K562 (cell line): ENCODE results near the gene FAM124B. TPM values are rescaled to one million over a fixed set of nuclear protein-coding genes. Genes with fewer than 3 reads are reported as not detected.

Experiments
- ATAC-seq: fragments of 200-7000 bp; cut with Tn5 transposase; 3 replicates; pipeline ENCODE4 v1.9.1; 2020; ENCODE audit warnings: moderate library complexity
- BruUV-seq: library from RNA; stranded (reverse); fragments of 400-500 nt; replicated peaks from 2 replicates; lab custom pipeline; 2021; lab: Mats Ljungman, UMichigan
- CTCF ChIA-PET: fragments of 300-600 bp; formaldehyde crosslinking; extraction: SDS; loops from one replicate; lab custom pipeline; 2021; ENCODE audit warnings: low intra/inter-chr PET ratio; lab: Yijun Ruan, JAX
- POLR2A ChIA-PET: fragments of 300-600, 350-650 bp; sonication (Branson Sonifier 250); formaldehyde crosslinking; extraction: SDS; loops from one replicate; lab custom pipeline; 2021; ENCODE audit warnings: antibody characterized with exemption, inconsistent platforms; lab: Yijun Ruan, JAX
- DNase-seq, 4 experiments: peaks; one replicate each; pipeline versions ENCODE4 v3.0.0 to v3.0.0-alpha.2; 2011 to 2018; ENCODE audit warnings: low spot score in 3 of 4, mixed read lengths in 3 of 4; ENCODE audit errors: extremely low read depth in 1 of 4
- FAIRE-seq: peaks from 2 replicates; lab custom pipeline; 2011; peaks lifted over from hg19 to GRCh38; lab: Jason Lieb, UNC
- H2AFZ ChIP-seq: 2 replicates; pipeline ENCODE4 v1.6.0; 2011; ENCODE audit warnings: low read depth, low read length, control low read depth, inconsistent platforms
- H3K27ac ChIP-seq: fragments of 200-600 bp; 3 replicates; pipeline ENCODE4 v1.8.0; 2011; ENCODE audit warnings: low read depth, mild to moderate bottlenecking, control low read depth, inconsistent platforms, low read length, moderate library complexity, mixed read lengths; ENCODE audit errors: extremely low read depth
- H3K27me3 ChIP-seq, 2 experiments: fragments of 300-600 bp in 1 of 2; 2 replicates in 1 of 2; 3 replicates in 1 of 2; pipeline versions ENCODE4 v1.6.0 to v1.8.0; 2011; ENCODE audit warnings: inconsistent platforms in 2 of 2, low read length in 2 of 2, mild to moderate bottlenecking in 1 of 2, mixed read lengths in 1 of 2, moderate library complexity in 1 of 2; ENCODE audit not compliant: control insufficient read depth in 2 of 2, insufficient read depth in 2 of 2
- H3K36me3 ChIP-seq: fragments of 300-600 bp; 3 replicates; pipeline ENCODE4 v1.8.0; 2011; ENCODE audit warnings: mild to moderate bottlenecking, low read length, inconsistent platforms; ENCODE audit not compliant: control insufficient read depth, insufficient read depth
- H3K4me1 ChIP-seq, 2 experiments: fragments of 200-600 bp in 1 of 2; replicated peaks in 1 of 2; 2 replicates in 1 of 2; 3 replicates in 1 of 2; pipeline versions ENCODE4 v1.5.1 to v1.8.0; 2011; ENCODE audit warnings: inconsistent platforms in 2 of 2, low read length in 2 of 2, mild to moderate bottlenecking in 1 of 2, mixed read lengths in 1 of 2, moderate library complexity in 1 of 2; ENCODE audit not compliant: control insufficient read depth in 2 of 2, insufficient read depth in 2 of 2
- H3K4me2 ChIP-seq: 2 replicates; pipeline ENCODE4 v1.6.1; 2011; ENCODE audit warnings: low read length, control low read depth, inconsistent platforms, mixed read lengths; ENCODE audit not compliant: insufficient read depth
- H3K4me3 ChIP-seq: fragments of 200-600 bp; sonication (generic), shearing (Covaris generic); 2 replicates; pipeline ENCODE4 v1.5.1; 2016; ENCODE audit warnings: control low read depth, inconsistent platforms
- H3K79me2 ChIP-seq: fragments of 200-600 bp; 3 replicates; pipeline ENCODE4 v1.8.0; 2011; ENCODE audit warnings: low read length, inconsistent platforms; ENCODE audit not compliant: control insufficient read depth, insufficient read depth
- H3K9ac ChIP-seq, 2 experiments: 2 replicates each; pipeline versions ENCODE4 v1.6.0 to v1.6.1; 2011; ENCODE audit warnings: low read depth in 2 of 2, low read length in 2 of 2, control low read depth in 1 of 2, inconsistent platforms in 1 of 2, mild to moderate bottlenecking in 1 of 2, mixed read lengths in 1 of 2; ENCODE audit not compliant: insufficient read depth in 1 of 2
- H3K9me1 ChIP-seq: one replicate; pipeline ENCODE4 v1.6.0; 2011; ENCODE audit warnings: inconsistent platforms, mild to moderate bottlenecking, low read length, moderate library complexity; ENCODE audit not compliant: control insufficient read depth, insufficient read depth
- H3K9me3 ChIP-seq: replicated peaks from 2 replicates; pipeline ENCODE4 v1.5.1; 2011; ENCODE audit warnings: low read depth, low read length, inconsistent platforms; ENCODE audit not compliant: control insufficient read depth, insufficient read depth
- H4K20me1 ChIP-seq: replicated peaks from 2 replicates; pipeline ENCODE4 v1.6.1; 2011; ENCODE audit warnings: low read length, inconsistent platforms, mixed read lengths; ENCODE audit not compliant: control insufficient read depth, insufficient read depth
- ASH1L ChIP-seq: fragments of 450-650 bp; IDR thresholded peaks from 2 replicates; pipeline ENCODE4 v1.6.1; 2018; ENCODE audit warnings: borderline replicate concordance, mild to moderate bottlenecking, low read depth; ENCODE audit not compliant: partially characterized antibody
- EGR1 ChIP-seq: fragments of 450-650 bp; conservative IDR thresholded peaks from 2 replicates; pipeline ENCODE4 v1.6.1; 2017; ENCODE audit warnings: mild to moderate bottlenecking
- MTF1 ChIP-seq: fragments of 250-450 bp; sonication (Bioruptor Pico); IDR thresholded peaks from 2 replicates; pipeline ENCODE4 v1.9.0; 2021; ENCODE audit warnings: moderate library complexity, mild to moderate bottlenecking, inconsistent platforms, borderline replicate concordance
- NUFIP1 ChIP-seq: fragments of 450-650 bp; IDR thresholded peaks from 2 replicates; pipeline ENCODE4 v1.6.1; 2018; ENCODE audit not compliant: partially characterized antibody
- PHB2 ChIP-seq: fragments of 450-650 bp; IDR thresholded peaks from 2 replicates; pipeline ENCODE4 v1.6.1; 2017; ENCODE audit warnings: low read depth
- RB1 ChIP-seq: fragments of 450-650 bp; IDR thresholded peaks from 2 replicates; pipeline ENCODE4 v1.6.1; 2017; ENCODE audit warnings: low read depth, mild to moderate bottlenecking
- TOE1 ChIP-seq, 2 experiments: fragments of 450-650 bp in 1 of 2; sonication (generic) in 1 of 2; formaldehyde crosslinking in 1 of 2; IDR thresholded peaks; 2 replicates each; pipeline versions ENCODE4 v1.7.1 to v1.8.0; 2016 to 2022; ENCODE audit warnings: borderline replicate concordance in 2 of 2, mild to moderate bottlenecking in 2 of 2, antibody characterized with exemption in 1 of 2, inconsistent platforms in 1 of 2, low read depth in 1 of 2, missing genetic modification reagents in 1 of 2, moderate library complexity in 1 of 2
- ZNF197 ChIP-seq: fragments of 200-800 bp; sonication (Bioruptor generic); IDR thresholded peaks from 2 replicates; pipeline ENCODE4 v1.6.1; 2016; ENCODE audit warnings: low read depth, missing genetic modification characterization, missing compliant biosample characterization
- WGBS: fragments of 100-300 bp; shearing (Covaris generic); methylation state at CpG from one replicate; pipeline ENCODE4 v1.1.6; 2016; ENCODE audit warnings: low coverage, mixed read lengths; ENCODE audit not compliant: insufficient coverage; ENCODE audit errors: missing lambda C conversion rate; 5-methylcytosine and 5-hydroxymethylcytosine counted together
- in situ Hi-C: fragments of 300-500 bp; cut with MboI; formaldehyde crosslinking; loops from 4 replicates; pipeline ENCODE4 v1.15.0; 2018; ENCODE audit warnings: inconsistent platforms, mixed read lengths
- intact Hi-C: fragments of 100-400 bp; cut with micrococcal nuclease; formaldehyde crosslinking; loops from 2 replicates; pipeline ENCODE4 v1.14.2; 2022
- polyA plus RNA-seq, 8 experiments: library from polyadenylated mRNA; depleted of rRNA in 4 of 8; stranded (reverse) in 5 of 8; unstranded in 3 of 8; fragments of >200 nt; fragmentation: Nextera tagmentation in 2 of 8; fragmentation: Illumina TruSeq in 1 of 8; extraction: Ambion mirVana in 2 of 8; extraction: Trizol in 1 of 8; gene quantifications; 2 replicates each; pipeline versions ENCODE4 v1.2.1 to v1.2.3, GENCODE V29; 2011 to 2014; ENCODE audit warnings: inconsistent platforms in 1 of 8, missing spikeins in 1 of 8
- total RNA-seq, 7 experiments: library from RNA; depleted of rRNA in 6 of 7; stranded (reverse); fragments of >200 nt in 6 of 7; fragmentation: Illumina TruSeq in 2 of 7; extraction: Trizol in 2 of 7; gene quantifications; 2 replicates each; pipeline versions ENCODE4 v1.2.1 to v1.2.3, GENCODE V29; 2011 to 2021; ENCODE audit warnings: low replicate concordance in 1 of 7
- TF ChIP-seq, protein P1 (sequence below): IDR thresholded peaks from 2 replicates; pipeline ENCODE4 v1.6.1; 2012; ENCODE audit warnings: low read depth, low read length, improper control_type of control experiment, borderline replicate concordance
- TF ChIP-seq, protein P2 (sequence below): IDR thresholded peaks from 2 replicates; pipeline ENCODE4 v1.6.1; 2011; ENCODE audit not compliant: insufficient read length; ENCODE audit errors: extremely low read depth

FAM124B gene
- total and polyA plus RNA-seq, 9 of the 15 experiments (the other 6 are each of a cell fraction or from before 2014, with no cell fraction given) = 6.2 to 21.4 (median 9.3) TPM

- Histone ChIP-seq H4K20me1 (no peaks in the 10 kb centered on the region), H3K4me1 (peaks cover 5 to 12% of the 10 kb centered on the region in 2 experiments; a peak in 3 of 5 replicates), H2AFZ (no peak overlapping the region), H3K27me3 (no peaks in the 10 kb centered on the region), H3K27ac (no peak overlapping the region), H3K4me3 (no peak overlapping the region), H3K79me2 (peaks cover 7% of the 10 kb centered on the region; the same call in 2 of the 3 replicates), H3K9me3 (no peaks in the 10 kb centered on the region), H3K9ac (no peak overlapping the region), H3K36me3 (peaks cover 20% of the 10 kb centered on the region; the same call in 1 of the 3 replicates), H3K4me2 (no peak overlapping the region), H3K9me1 (no peaks in the 10 kb centered on the region)
- no TSS peak for BruUV-seq
- ATAC-seq = no peak
- 80% methylated on average over 1 of the region's 1 CpG for WGBS
- CTCF ChIA-PET = no interaction called here
- FAIRE-seq = no peak
- in situ Hi-C loops = no loop called here
- DNase-seq = no peak
- POLR2A ChIA-PET = no interaction called here
- intact Hi-C loops = no loop called here
- TF ChIP-seq TOE1 (IDR thresholded peaks at IDR 0.05; ENCODE audit: borderline replicate concordance) = no peak
- no peak for TF ChIP-seq TOE1 (CRISPR knock-in tag; IDR thresholded peaks at IDR 0.05; ENCODE audit: borderline replicate concordance, low read depth)
- TF ChIP-seq ZNF197 (CRISPR knock-in tag) = no peak
- TF ChIP-seq ASH1L = no peak
- TF ChIP-seq NUFIP1 = no peak
- TF ChIP-seq, protein P1, sequence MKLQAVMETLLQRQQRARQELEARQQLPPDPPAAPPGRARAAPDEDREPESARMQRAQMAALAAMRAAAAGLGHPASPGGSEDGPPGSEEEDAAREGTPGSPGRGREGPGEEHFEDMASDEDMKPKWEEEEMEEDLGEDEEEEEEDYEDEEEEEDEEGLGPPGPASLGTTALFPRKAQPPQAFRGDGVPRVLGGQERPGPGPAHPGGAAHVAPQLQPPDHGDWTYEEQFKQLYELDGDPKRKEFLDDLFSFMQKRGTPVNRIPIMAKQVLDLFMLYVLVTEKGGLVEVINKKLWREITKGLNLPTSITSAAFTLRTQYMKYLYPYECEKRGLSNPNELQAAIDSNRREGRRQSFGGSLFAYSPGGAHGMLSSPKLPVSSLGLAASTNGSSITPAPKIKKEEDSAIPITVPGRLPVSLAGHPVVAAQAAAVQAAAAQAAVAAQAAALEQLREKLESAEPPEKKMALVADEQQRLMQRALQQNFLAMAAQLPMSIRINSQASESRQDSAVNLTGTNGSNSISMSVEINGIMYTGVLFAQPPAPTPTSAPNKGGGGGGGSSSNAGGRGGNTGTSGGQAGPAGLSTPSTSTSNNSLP = no peak
- TF ChIP-seq, protein P2, sequence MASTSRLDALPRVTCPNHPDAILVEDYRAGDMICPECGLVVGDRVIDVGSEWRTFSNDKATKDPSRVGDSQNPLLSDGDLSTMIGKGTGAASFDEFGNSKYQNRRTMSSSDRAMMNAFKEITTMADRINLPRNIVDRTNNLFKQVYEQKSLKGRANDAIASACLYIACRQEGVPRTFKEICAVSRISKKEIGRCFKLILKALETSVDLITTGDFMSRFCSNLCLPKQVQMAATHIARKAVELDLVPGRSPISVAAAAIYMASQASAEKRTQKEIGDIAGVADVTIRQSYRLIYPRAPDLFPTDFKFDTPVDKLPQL = no peak
- TF ChIP-seq EGR1 = no peak
- TF ChIP-seq RB1 = no peak
- TF ChIP-seq PHB2 = no peak
- TF ChIP-seq MTF1 (CRISPR knock-in tag) = no peak
Observed at GRCh38 chr2:224378701-224379097, 23.2 kb downstream of the FAM124B start.
